Retina (tissue), 1 donor: ENCODE data around the gene TBCK.

Experiments
- DNase-seq: peaks from one replicate; pipeline ENCODE4 v3.0.0-alpha.2; 2016

Gene TBCK

DNA sequence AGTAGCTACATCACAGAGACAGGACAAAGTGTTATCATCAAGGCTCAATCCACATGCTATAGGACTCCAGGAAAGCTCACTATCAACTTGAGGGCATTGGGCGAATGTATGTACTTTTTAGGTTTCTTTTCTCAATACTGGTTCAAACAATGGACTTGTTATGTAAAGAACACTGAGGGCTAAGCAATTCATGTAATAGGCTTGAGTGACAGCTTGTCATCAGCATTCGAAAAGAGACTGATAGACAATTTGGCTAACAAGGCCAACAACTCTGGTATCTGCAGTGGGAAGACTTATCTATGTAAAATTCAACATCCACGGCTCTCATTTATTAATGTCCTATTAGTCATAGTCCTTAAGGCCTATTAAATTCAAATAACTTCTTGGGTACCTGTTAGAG is 279.7 kb downstream of the TBCK start:
- no peak for DNase-seq

DNA sequence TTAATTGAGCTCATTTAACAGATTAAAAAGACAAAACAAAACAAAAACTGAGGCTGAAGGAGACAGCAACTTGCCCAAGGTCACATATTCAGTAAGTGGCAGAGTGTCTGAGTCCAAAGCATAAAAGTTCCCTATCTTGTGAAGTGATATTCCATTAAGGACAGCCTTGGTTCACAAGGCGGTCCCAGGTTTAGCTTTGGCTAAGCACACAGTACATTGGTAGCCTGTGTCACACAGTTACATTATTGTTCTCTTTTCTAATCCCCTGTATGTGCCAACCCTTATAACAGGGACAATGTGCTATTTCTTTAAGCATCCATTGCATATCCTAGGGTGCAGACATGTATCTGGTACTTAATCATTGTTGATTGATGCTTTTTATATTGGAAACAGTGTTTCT is 280.8 kb downstream of the TBCK start:
- DNase-seq: no peak

- no peak for DNase-seq
These were observed 281.3 kb downstream of the TBCK start for GRCh38 chr4:106034751-106035150.

DNA sequence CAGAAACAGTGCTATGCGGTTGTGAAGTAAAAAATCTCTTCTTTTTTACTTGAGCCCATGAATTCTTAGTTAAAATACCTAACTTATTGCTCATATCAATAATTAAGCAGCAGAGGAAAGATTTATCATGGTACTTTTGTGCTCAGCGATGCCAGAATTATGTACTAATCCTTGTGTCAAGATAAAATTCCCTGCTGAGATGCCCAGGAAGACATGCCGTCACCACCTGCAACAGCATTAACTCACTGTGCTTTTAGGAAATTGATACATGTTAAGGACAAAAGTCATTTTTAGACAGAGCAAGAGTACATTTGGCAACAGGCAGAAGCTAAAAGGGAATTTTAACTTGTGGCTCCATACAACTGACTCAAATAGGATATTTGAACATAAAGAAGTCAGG is 281.8 kb downstream of the TBCK start:
- DNase-seq: no peak

DNA sequence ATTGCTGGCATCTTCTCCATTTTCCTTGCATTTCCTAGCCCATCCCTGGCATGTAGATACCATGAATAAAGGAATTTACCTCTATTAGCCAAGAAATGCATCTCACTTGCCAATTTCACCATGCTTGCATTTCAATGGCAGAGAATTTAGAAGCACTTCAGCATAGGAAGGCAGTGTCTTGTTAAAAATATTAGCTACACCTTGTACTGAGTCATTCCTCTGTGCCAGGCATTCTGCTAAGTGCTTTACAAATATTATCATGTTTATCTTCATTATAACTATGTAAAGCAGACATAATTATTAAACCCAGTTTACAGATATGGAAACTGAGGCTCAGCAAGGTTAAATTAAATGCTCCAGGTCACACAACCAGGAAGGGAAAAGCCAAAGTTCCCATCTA is 282.5 kb downstream of the TBCK start:
- no peak for DNase-seq

DNA sequence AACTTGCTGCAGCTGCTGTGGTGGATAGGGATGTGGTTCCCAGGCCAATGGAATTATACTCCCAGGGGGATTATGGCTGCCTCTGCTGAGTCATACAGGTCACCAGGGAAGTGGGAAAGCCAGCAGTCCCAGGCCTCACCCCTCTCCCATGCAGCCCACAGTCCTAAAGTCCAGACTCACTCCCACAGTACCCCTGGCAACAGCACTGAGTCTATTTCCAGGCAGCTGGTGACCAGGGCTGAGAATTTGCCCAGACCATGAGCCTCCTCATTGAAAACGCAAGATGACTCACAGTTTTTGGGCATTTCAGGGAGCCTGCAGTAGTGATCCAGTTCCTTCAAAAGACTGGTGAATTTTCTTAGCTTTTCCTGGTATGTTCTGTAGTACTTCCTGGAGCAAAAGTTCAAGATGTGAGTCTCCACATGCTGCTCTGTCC is 283.1 kb downstream of the TBCK start:
- DNase-seq: no peak

DNA sequence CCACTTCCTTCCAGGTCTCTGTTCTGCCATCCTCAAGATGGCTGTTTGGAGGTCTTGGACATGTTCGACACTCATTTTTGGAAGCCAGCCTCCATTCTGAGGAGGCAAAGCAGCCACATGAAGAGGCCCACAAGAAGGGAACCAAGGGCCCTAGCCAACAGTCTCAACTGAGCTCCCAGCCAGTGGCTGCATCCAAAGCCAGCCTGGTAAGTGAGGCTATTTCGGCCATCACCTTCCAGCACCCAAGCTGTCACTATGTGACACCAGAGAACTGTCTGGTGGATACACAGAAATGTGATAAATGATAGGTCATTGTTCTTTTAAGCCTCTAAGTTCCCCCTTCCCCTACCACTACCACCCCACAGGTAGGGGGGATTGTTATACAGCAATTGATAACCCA is 293.6 kb downstream of the TBCK start:
- no peak for DNase-seq

DNA sequence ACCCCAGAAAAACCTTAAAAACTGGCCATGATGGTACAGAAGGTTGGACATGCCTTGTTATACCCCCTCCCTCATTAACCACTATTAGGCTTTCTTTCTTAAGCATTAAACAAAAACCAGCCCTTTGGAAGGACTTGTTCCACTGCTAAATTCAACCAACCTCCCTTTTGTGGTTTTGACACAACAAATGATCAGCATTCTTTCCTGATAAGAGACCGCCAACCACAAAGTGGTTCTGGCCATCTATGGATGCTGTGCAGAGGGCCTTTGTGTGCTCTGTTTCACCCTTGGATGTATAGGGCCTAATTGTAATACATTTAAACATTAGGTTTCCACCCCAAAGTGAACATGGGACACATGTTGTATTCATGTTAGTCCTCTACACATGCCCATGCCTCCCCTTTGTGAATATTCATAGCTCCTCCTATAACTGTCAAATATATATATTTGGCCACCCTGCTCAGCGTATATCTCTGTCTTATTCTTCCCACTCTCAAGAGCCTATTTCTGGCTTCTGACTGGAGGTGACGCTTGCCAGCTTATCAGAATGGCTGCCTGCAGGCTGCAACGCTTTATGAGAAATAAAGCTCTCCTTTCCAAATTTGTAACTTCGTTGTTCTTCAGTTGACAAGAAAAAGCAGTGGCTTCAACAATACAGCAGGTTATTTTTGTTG is 294.1 kb downstream of the TBCK start:
- DNase-seq: no peak

- DNase-seq: no peak
These were observed 296.2 kb downstream of the TBCK start for GRCh38 chr4:106019771-106020170.

DNA sequence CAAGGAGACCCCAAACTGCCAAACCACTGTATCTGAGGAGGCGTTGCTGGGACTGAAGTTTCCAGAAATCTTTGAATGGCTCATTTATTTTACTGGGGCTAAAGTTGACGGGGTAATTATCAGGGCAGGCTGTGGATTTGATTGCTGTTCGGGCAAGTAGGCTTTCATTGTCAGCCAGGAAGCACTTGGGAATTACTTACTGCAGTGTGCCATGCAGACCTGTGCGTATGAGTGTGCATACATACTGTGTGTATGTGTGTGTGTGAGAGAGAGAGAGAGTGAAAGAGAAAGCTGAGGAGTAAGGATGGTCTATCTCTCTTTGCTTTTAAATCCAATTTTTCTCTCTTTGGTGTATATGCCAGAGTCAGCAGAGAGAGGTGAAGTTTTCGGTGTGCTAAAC is 298.0 kb downstream of the TBCK start:
- DNase-seq: no peak

DNA sequence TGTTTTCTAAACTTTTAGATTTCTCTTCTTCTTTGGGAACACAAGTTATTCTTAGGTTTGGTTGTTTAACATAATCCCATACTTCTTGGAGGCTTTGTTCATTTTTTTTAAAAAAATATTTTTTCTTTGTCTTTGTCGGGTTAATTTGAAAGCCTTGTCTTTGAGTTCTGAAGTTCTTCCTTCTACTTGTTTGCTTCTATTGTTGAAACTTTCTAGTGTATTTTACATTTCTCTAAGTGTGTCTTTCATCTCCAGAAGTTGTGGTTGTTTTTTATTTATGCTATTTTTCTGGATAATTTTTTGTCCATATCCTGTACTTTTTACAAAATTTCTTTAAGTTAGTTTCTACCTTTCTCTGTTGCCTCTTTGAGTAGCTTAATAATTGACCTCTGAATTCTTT is 304.6 kb downstream of the TBCK start:
- DNase-seq: no peak

DNA sequence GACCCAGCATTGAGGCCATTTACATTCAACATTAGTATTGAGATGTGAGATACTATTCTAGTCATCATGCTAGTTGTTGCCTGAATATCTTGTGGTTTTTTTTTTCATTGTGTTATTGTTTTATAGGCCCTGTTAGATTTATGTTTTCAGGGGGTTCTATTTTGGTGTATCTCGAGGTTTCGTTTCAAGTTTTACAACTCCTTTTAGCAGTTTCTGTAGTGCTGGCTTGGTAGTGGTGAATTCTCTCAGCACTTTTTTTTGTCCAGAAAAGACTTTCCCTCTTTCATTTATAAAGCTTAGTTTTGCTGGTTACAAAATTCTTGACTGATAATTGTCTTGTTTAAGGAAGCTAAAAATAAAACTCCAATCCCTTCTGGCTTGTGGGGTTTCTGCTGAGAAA is 305.2 kb downstream of the TBCK start:
- no peak for DNase-seq

DNA sequence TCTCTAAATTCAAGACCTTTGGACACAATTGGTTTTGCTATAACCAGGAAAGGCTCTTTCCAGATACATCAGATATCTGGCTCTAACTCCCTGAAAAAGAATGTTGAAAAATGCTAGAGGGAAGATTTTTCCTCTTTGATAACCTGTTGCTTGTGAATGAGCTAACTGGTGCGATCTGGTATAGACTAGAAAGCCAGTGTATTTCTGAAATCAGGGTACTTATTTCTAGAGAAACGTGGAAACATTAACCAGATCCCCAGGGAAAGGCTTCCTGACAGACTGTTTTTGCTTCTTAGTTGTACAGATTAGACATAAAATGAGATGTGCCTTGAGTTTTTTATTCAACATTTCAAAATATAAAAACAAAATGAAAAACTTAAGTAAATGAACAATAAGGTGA is 313.0 kb downstream of the TBCK start:
- no peak for DNase-seq

DNA sequence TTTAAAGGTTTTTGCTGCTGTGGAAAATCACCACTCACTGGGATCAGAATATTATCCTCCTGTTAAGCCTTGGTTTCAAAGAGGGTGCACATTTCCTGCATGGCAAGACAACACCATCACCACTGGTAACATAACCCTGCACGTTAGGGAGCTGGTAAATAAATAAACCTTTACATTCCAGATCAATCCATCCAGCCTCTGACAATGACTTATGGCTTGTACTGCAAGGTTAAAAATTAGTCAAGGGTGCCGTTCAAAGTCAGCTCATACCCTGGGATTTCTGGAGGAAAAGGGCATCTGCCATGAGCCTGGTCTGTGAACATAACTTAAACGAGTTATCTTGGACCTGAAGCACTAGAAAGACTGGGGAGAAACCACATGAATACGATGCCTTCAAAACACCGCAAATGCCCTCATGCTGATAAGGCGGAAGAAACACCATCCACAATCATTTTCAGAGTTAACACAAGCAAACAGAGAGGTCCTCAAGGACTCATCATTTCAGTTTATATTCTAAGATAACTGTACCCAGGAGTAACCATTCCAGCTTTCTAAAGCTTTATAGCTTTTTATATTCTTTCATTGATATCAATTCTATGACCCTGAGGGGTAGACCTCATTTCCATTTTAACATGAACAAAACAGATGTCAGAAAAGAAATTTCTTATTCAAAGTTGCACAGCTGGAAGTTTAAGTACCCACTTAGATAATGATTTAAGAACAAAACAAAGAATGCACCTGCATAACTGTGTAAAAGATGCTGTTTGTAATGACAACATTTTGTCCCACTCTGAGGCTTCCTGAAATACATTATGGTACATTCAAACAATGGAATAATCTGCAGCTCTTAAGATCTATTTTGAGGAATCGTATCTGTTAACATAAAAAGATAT is 317.6 kb downstream of the TBCK start:
- DNase-seq: no peak

- DNase-seq: no peak
These were observed 319.2 kb downstream of the TBCK start for GRCh38 chr4:105996845-105997244.

- DNase-seq: no peak
These were observed 321.0 kb downstream of the TBCK start for GRCh38 chr4:105994841-105995501.

GRCh38 chr4:105994061-105994460 is 321.9 kb downstream of the TBCK start:
- no peak for DNase-seq

DNA sequence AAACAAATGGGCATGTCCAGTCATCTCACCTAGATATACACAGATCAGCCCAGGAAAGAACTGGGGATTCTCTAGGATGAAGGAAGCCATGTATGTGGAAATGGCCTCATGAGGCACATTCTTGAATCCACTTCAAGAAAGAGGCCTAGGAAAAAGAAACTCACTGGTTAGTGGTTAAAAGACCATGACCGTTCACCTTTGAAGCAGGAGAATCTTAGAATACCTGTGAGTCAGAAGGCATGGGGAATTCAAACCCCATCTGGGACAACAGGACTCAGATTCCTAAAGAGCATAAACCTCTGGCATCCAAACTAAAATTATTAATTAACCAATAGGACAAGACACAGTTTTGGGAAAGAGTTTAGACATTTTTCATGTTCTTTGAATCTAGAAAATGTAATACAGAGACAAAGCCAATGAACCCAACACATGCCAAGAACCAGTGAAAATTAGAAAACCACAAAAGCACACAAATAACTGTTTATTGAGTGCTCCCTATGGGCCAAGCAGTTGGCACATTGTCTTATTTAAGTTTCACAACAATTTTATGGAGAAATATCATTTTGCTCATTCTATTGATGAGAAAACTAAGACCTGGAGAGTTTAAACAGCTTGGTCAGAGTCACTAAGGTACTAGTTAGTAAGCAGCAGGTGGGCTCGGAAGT is 323.2 kb downstream of the TBCK start:
- DNase-seq: no peak

- DNase-seq: no peak
These were observed 324.3 kb downstream of the TBCK start for GRCh38 chr4:105991726-105992125.
